GM12891 (cell line): ENCODE measurements around the gene UPF1.
A peak's percentile ranks its signal among the peaks of the same experiment; 100 is the strongest.

Experiments used
- PAX5 ChIP-seq: IDR thresholded peaks from 2 replicates; pipeline ENCODE4 v1.6.1; 2011; ENCODE audit warnings: low read length, moderate library complexity, mild to moderate bottlenecking; ENCODE audit not compliant: insufficient read depth, severe bottlenecking
- POLR2A ChIP-seq: IDR thresholded peaks from 2 replicates; pipeline ENCODE4 v1.6.1; 2011; ENCODE audit warnings: low read depth, low read length, control low read depth
- POLR2AphosphoS5 ChIP-seq: IDR thresholded peaks from 2 replicates; pipeline ENCODE4 v1.6.1; 2011; ENCODE audit warnings: low read depth, low read length, control low read depth
- POU2F2 ChIP-seq: IDR thresholded peaks from 2 replicates; pipeline ENCODE4 v1.6.1; 2011; ENCODE audit warnings: low read depth, mild to moderate bottlenecking, control low read depth, low read length, moderate library complexity
- SPI1 ChIP-seq: IDR thresholded peaks from 2 replicates; pipeline ENCODE4 v1.6.1; 2011; ENCODE audit warnings: low read depth, low read length, control low read depth
- TAF1 ChIP-seq: IDR thresholded peaks from 2 replicates; pipeline ENCODE4 v1.6.1; 2011; ENCODE audit warnings: low read depth, low read length, control low read depth

DNA sequence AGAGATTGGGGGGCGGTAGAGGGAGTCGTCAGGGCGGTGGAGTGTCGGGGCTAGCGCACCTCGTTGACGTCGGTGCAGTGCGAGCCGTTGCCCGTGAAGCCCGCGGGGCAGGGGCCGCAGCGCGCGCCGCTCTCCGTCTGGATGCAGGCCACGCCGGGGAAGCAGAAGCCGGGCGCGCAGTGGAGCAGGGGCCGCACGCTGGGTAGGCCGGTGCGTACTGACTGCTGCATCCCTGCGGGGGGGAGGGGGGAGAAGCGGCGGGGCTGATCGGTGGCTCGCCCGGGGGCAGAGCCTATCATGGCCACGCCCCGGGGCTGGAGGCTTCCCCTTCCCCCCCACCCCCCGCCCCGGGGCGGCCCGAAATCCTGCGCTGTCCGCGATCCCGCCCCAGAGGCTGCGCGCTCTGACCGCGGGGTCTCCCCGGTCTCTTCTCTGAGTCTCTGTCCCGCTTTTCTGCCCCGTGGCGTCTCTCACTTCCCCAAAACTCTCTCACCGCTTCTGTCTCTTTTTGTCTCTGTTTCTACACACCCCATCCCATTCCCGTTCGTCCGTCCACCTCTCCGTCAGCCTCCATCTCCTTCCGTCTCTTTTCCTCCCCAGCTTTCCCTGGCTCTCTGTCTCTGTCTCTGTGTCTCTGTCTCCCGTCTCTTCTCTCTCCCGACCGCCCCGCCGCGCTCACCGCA lies 41.7 kb upstream of the UPF1 start:
- no peak for TF ChIP-seq POLR2A
- TF ChIP-seq POLR2AphosphoS5 = no peak
- TF ChIP-seq TAF1 = no peak
- peak; percentile 64 for TF ChIP-seq SPI1
- no peak for TF ChIP-seq POU2F2
- TF ChIP-seq PAX5 = no peak
